ENCODE measurements around the gene BTBD10.

Gene BTBD10

GRCh38 chr11:13462901-13463778 is at the start of gene BTBD10:
Gene BTBD10 (minus strand): TSS chr11:13463222. CDS start chr11:13445124, 18,098 bp downstream.
- peak; percentile 82 to 87 for DNase-seq

GRCh38 chr11:13503393-13503792 is 40.4 kb upstream of the BTBD10 start:
- DNase-seq = no peak

GRCh38 chr11:13502492-13502891 is 39.5 kb upstream of the BTBD10 start:
- DNase-seq = no peak

- DNase-seq = no peak
Measured at GRCh38 chr11:13495929-13496328, 32.9 kb upstream of the BTBD10 start, which contains the start of gene PTH. Gene PTH (minus strand): TSS chr11:13495997. CDS start chr11:13492855, 3,142 bp downstream.

GRCh38 chr11:13494051-13494450 is 31.0 kb upstream of the BTBD10 start:
- no peak for DNase-seq

GRCh38 chr11:13487661-13488030 is 24.6 kb upstream of the BTBD10 start:
- peak; percentile 45 to 46 for DNase-seq

GRCh38 chr11:13486926-13487660 is 24.1 kb upstream of the BTBD10 start:
- DNase-seq = peak; percentile 49 to 56

- no peak for DNase-seq
Measured at GRCh38 chr11:13480198-13480597, 17.2 kb upstream of the BTBD10 start.

- DNase-seq = no peak
Measured at GRCh38 chr11:13479688-13480087, 16.7 kb upstream of the BTBD10 start.

- DNase-seq = no peak
Measured at GRCh38 chr11:13475091-13475490, 12.1 kb upstream of the BTBD10 start.

GRCh38 chr11:13473013-13473722 is 10.1 kb upstream of the BTBD10 start:
- DNase-seq = no peak

GRCh38 chr11:13468750-13469149 is 5.7 kb upstream of the BTBD10 start:
- no peak for DNase-seq

- DNase-seq = peak; percentile 17 to 41
Measured at GRCh38 chr11:13465909-13466371, 2.9 kb upstream of the BTBD10 start.

- peak; percentile 8 to 25 for DNase-seq
Measured at GRCh38 chr11:13463779-13464290, 813 bp upstream of the BTBD10 start.

- DNase-seq = peak; percentile 16 to 30
Measured at GRCh38 chr11:13462311-13462900, 616 bp downstream of the BTBD10 start.

GRCh38 chr11:13461291-13461690 is 1.7 kb downstream of the BTBD10 start:
- DNase-seq = no peak

- DNase-seq = no peak
Measured at GRCh38 chr11:13450832-13451397, 12.1 kb downstream of the BTBD10 start.

- no peak for DNase-seq
Measured at GRCh38 chr11:13449522-13449921, 13.5 kb downstream of the BTBD10 start.

GRCh38 chr11:13448876-13449275 is 14.1 kb downstream of the BTBD10 start:
- DNase-seq = peak in 1 of 2 experiments; percentile 28

GRCh38 chr11:13446444-13446843 is 16.6 kb downstream of the BTBD10 start:
- DNase-seq = no peak

- DNase-seq = no peak
Measured at GRCh38 chr11:13445588-13445987, 17.4 kb downstream of the BTBD10 start.
